GM19035 (cell line): Measurements from ENCODE around the gene NPVF.

Source experiments
- ATAC-seq: cut with Tn5 transposase; IDR thresholded peaks from one replicate; pipeline ENCODE4 v1.9.1; 2021; ENCODE audit not compliant: unreplicated experiment

Gene NPVF

GRCh38 chr7:25235471-25235870 lies 7.2 kb upstream of the NPVF start:
- no peak for ATAC-seq

- ATAC-seq = no peak
Observed at GRCh38 chr7:25234336-25234735, 6.0 kb upstream of the NPVF start.

GRCh38 chr7:25223206-25223605 lies 5.1 kb downstream of the NPVF start:
- ATAC-seq = no peak

GRCh38 chr7:25222666-25223065 lies 5.6 kb downstream of the NPVF start:
- ATAC-seq = no peak

GRCh38 chr7:25221009-25221408 lies 7.3 kb downstream of the NPVF start:
- no peak for ATAC-seq

- no peak for ATAC-seq
Observed at GRCh38 chr7:25218191-25218590, 10.1 kb downstream of the NPVF start.

GRCh38 chr7:25216837-25217236 lies 11.4 kb downstream of the NPVF start:
- no peak for ATAC-seq

GRCh38 chr7:25215694-25216335 lies 12.5 kb downstream of the NPVF start:
- no peak for ATAC-seq

- ATAC-seq = no peak
Observed at GRCh38 chr7:25208525-25209221, 19.6 kb downstream of the NPVF start.

- no peak for ATAC-seq
Observed at GRCh38 chr7:25207887-25208286, 20.4 kb downstream of the NPVF start.

- no peak for ATAC-seq
Observed at GRCh38 chr7:25206765-25207164, 21.5 kb downstream of the NPVF start.

GRCh38 chr7:25196132-25196896 lies 32.0 kb downstream of the NPVF start:
- no peak for ATAC-seq

- ATAC-seq = no peak
Observed at GRCh38 chr7:25194036-25194435, 34.2 kb downstream of the NPVF start.

GRCh38 chr7:25192043-25192442 lies 36.2 kb downstream of the NPVF start:
- ATAC-seq = no peak

GRCh38 chr7:25189197-25189596 lies 39.1 kb downstream of the NPVF start:
- ATAC-seq = no peak

- ATAC-seq = no peak
Observed at GRCh38 chr7:25187932-25188331, 40.4 kb downstream of the NPVF start.

GRCh38 chr7:25186436-25186835 lies 41.9 kb downstream of the NPVF start:
- no peak for ATAC-seq

- no peak for ATAC-seq
Observed at GRCh38 chr7:25181532-25181931, 46.8 kb downstream of the NPVF start.

GRCh38 chr7:25180946-25181345 lies 47.3 kb downstream of the NPVF start:
- no peak for ATAC-seq

GRCh38 chr7:25180592-25180923 lies 47.7 kb downstream of the NPVF start:
- ATAC-seq = peak; percentile 45

- ATAC-seq = peak; percentile 94
Observed at GRCh38 chr7:25179771-25180591, 48.3 kb downstream of the NPVF start.
